PC-9 (cell line): ENCODE results near the gene CCDC8. TPM values are rescaled to one million over a fixed set of nuclear protein-coding genes. Genes with fewer than 3 reads are reported as not detected.

Source experiments
- BruUV-seq: library from RNA; stranded (reverse); fragments of 400-500 nt; replicated peaks from 2 replicates; lab custom pipeline; 2021; lab: Mats Ljungman, UMichigan
- CTCF ChIA-PET: fragments of 300-600 bp; sonication (Branson Sonifier 250); formaldehyde crosslinking; loops from one replicate; lab custom pipeline; 2022; ENCODE audit warnings: antibody characterized with exemption; lab: Charles Lee
- POLR2A ChIA-PET: fragments of 300-600 bp; sonication (Branson Sonifier 250); formaldehyde crosslinking; loops from one replicate; lab custom pipeline; 2022; ENCODE audit warnings: antibody characterized with exemption; ENCODE audit not compliant: unreplicated experiment; lab: Charles Lee
- DNase-seq, 2 experiments: peaks; one replicate each; pipeline versions ENCODE4 v3.0.0 to v3.0.0-alpha.2; 2015 to 2022; ENCODE audit warnings: mixed read lengths in 1 of 2
- H2AFZ ChIP-seq: fragments of 200-600 bp; sonication (generic); 2 replicates; pipeline ENCODE4 v1.8.1; 2017; ENCODE audit warnings: antibody characterized with exemption
- H3F3A ChIP-seq: fragments of 200-600 bp; sonication (generic); 2 replicates; pipeline ENCODE4 v1.8.1; 2017; ENCODE audit warnings: antibody characterized with exemption, mild to moderate bottlenecking, low read depth; ENCODE audit not compliant: insufficient read depth
- H3K27ac ChIP-seq: fragments of 200-600 bp; sonication (generic); 2 replicates; pipeline ENCODE4 v1.6.1; 2016; ENCODE audit warnings: mixed run types
- H3K27me3 ChIP-seq: fragments of 200-600 bp; sonication (generic); 2 replicates; pipeline ENCODE4 v1.6.1; 2016; ENCODE audit warnings: low read depth, mixed run types; ENCODE audit not compliant: insufficient read depth
- H3K36me3 ChIP-seq: fragments of 200-600 bp; sonication (generic); 2 replicates; pipeline ENCODE4 v1.6.1; 2016; ENCODE audit warnings: low read depth, mixed run types
- H3K4me1 ChIP-seq: fragments of 200-600 bp; sonication (generic); replicated peaks from 2 replicates; pipeline ENCODE4 v1.6.1; 2016; ENCODE audit warnings: mixed run types; ENCODE audit not compliant: insufficient read depth
- H3K4me2 ChIP-seq: fragments of 200-600 bp; sonication (generic); 2 replicates; pipeline ENCODE4 v1.6.1; 2017; ENCODE audit warnings: mixed run types
- H3K4me3 ChIP-seq: fragments of 200-600 bp; sonication (generic); 2 replicates; pipeline ENCODE4 v1.6.1; 2016; ENCODE audit warnings: mixed run types
- H3K79me2 ChIP-seq: fragments of 200-600 bp; sonication (generic); 2 replicates; pipeline ENCODE4 v1.6.1; 2017; ENCODE audit warnings: low read depth, mixed run types
- H3K9me2 ChIP-seq: fragments of 200-600 bp; sonication (generic); 2 replicates; pipeline ENCODE4 v1.8.1; 2017; ENCODE audit warnings: mild to moderate bottlenecking; ENCODE audit not compliant: insufficient read depth
- H3K9me3 ChIP-seq: fragments of 200-600 bp; sonication (generic); 2 replicates; pipeline ENCODE4 v1.8.1; 2016; ENCODE audit warnings: low read depth; ENCODE audit not compliant: insufficient read depth
- H4K20me1 ChIP-seq: fragments of 200-600 bp; sonication (generic); 2 replicates; pipeline ENCODE4 v1.8.1; 2017; ENCODE audit not compliant: insufficient read depth
- EZH2 ChIP-seq: fragments of 200-600 bp; sonication (generic); IDR thresholded peaks from 2 replicates; pipeline ENCODE4 v1.8.0; 2017; ENCODE audit warnings: antibody characterized with exemption, low read depth
- intact Hi-C: fragments of 100-400 bp; cut with micrococcal nuclease; formaldehyde crosslinking; loops from one replicate; pipeline ENCODE4 v1.10.0; 2022; ENCODE audit not compliant: unreplicated experiment
- total RNA-seq: library from RNA; stranded (reverse); gene quantifications from 2 replicates; pipeline ENCODE4 v1.2.3, GENCODE V29; 2021
- TF ChIP-seq, protein P1 (sequence below): fragments of 200-600 bp; sonication (generic); conservative IDR thresholded peaks from 2 replicates; pipeline ENCODE4 v1.6.1; 2017; ENCODE audit warnings: mixed run types, antibody characterized with exemption, mild to moderate bottlenecking, moderate library complexity

CCDC8 gene
- total RNA-seq, 1 experiment from 2014 or later: 4.2 TPM

DNA sequence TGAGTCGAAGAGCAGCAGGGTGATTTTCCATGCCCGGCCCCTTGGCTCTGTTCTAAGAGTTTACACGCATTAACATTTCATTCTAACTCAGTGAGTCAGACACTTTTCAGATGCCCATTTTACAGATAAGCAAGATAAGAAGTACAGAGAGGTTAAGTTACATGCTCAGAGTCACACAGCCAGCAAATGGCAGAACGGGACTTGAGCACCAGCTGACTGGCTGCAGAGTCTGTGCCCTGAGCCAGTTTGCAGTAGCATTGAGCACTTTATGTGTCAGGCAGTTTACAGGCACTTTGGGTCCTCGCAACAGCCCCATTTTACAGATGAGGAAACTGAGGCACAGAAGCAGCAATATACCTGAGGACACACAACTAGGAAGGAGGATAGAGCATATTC lies 19.0 kb downstream of the CCDC8 start:
- H3K4me2 ChIP-seq: no peak overlapping the region
- 0 out of 2 replicates have a peak, but pooled peaks cover 6% of the 10 kb centered on the region for H4K20me1 ChIP-seq
- no peak for TF ChIP-seq EZH2
- TF ChIP-seq, protein P1, sequence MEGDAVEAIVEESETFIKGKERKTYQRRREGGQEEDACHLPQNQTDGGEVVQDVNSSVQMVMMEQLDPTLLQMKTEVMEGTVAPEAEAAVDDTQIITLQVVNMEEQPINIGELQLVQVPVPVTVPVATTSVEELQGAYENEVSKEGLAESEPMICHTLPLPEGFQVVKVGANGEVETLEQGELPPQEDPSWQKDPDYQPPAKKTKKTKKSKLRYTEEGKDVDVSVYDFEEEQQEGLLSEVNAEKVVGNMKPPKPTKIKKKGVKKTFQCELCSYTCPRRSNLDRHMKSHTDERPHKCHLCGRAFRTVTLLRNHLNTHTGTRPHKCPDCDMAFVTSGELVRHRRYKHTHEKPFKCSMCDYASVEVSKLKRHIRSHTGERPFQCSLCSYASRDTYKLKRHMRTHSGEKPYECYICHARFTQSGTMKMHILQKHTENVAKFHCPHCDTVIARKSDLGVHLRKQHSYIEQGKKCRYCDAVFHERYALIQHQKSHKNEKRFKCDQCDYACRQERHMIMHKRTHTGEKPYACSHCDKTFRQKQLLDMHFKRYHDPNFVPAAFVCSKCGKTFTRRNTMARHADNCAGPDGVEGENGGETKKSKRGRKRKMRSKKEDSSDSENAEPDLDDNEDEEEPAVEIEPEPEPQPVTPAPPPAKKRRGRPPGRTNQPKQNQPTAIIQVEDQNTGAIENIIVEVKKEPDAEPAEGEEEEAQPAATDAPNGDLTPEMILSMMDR: no peak
- H3K79me2 ChIP-seq: no peaks in the 10 kb centered on the region
- peaks cover 32% of the 10 kb centered on the region for H3F3A ChIP-seq
- H3K4me3 ChIP-seq: no peak overlapping the region
- H3K27me3 ChIP-seq: 0 out of 2 replicates have a peak, but pooled peaks cover 3% of the 10 kb centered on the region
- no peaks in the 10 kb centered on the region for H3K4me1 ChIP-seq
- no peak overlapping the region for H2AFZ ChIP-seq
- H3K27ac ChIP-seq: no peak overlapping the region
- BruUV-seq: no TSS peak
- H3K9me3 ChIP-seq: no peaks in the 10 kb centered on the region; the same call in 1 of the 2 replicates
- no peak for DNase-seq
- ChIA-PET POLR2A (interaction anchor here (0.6 kb wide), 1 partner anchor 1192 kb away, joined by 4 read pairs; no protein-coding TSS in a partner anchor), CTCF (interaction anchor here (0.5 to 1.8 kb wide), 4 partner anchors 104 to 114 kb away, joined by 3 to 6 read pairs (median 4); no protein-coding TSS in a partner anchor)
- peaks cover 9% of the 10 kb centered on the region; the same call in 1 of the 2 replicates for H3K36me3 ChIP-seq
- no peaks in the 10 kb centered on the region for H3K9me2 ChIP-seq
- intact Hi-C loops: loop anchor here (2.0 kb wide), 1 partner anchor 94 kb away; no protein-coding TSS in a partner anchor

DNA sequence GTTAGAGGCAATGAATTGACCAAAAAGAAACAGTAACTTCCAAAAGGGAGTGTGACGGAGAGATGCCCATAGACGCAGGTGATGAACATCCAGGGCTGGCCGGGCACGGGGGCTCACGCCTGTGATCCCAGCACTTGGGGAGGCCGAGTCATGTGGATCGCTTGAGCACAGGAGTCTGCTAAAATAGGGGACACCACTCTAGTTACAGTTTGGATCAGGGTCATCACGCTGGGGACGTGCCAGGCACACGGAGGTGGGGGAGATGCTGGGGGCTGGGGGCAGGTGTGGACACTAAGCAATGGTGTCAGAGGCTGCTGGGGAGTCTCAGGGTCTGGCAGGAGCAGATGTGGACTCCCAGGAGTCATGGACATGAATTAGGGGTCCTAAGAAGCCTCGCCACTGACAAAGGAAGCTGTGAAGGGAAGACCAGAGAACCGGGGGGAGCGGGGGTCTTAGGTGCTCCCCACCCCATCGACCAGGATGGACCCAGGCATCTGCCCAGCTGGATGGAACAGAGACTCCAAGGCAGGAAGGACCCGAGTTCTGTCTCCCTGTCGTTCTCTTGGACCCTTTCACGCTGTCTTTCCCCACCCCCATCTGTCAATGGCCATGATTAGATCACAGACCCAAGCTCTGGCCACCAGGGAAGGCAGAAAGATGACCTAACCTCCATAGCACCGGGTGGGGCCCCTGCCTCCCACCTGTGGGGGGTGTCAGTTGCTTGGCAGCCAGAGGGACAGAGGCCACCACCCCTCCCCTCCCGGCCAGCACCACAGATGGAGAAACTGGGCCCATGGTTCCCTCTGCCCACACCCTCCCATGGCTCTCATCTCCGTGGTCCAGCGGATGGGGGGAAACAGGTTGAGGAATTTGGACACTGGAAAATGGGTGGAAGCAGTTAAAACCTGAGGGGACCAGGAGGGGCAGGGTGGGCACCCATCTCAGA lies 19.6 kb downstream of the CCDC8 start:
- Histone ChIP-seq H3K36me3 (peaks cover 13% of the 10 kb centered on the region; the same call in 1 of the 2 replicates), H3K27me3 (no peaks in the 10 kb centered on the region), H3K79me2 (no peaks in the 10 kb centered on the region), H3K4me2 (no peak overlapping the region), H3K9me3 (no peaks in the 10 kb centered on the region; the same call in 1 of the 2 replicates), H4K20me1 (0 out of 2 replicates have a peak, but pooled peaks cover 6% of the 10 kb centered on the region), H3K4me3 (no peak overlapping the region), H3K27ac (no peak overlapping the region), H3K9me2 (no peaks in the 10 kb centered on the region), H2AFZ (no peak overlapping the region), H3K4me1 (no peaks in the 10 kb centered on the region), H3F3A (peaks cover 32% of the 10 kb centered on the region)
- intact Hi-C loops: loop anchor here (2.0 kb wide), 1 partner anchor 95 kb away; no protein-coding TSS in a partner anchor
- POLR2A ChIA-PET: no interaction called here
- TF ChIP-seq, protein P1: no peak
- TF ChIP-seq EZH2: no peak
- no peak for DNase-seq
- no TSS peak for BruUV-seq
- CTCF ChIA-PET: interaction anchor here (0.6 to 1.8 kb wide), 2 partner anchors 49 to 113 kb away, joined by 4 to 6 read pairs; no protein-coding TSS in a partner anchor

DNA sequence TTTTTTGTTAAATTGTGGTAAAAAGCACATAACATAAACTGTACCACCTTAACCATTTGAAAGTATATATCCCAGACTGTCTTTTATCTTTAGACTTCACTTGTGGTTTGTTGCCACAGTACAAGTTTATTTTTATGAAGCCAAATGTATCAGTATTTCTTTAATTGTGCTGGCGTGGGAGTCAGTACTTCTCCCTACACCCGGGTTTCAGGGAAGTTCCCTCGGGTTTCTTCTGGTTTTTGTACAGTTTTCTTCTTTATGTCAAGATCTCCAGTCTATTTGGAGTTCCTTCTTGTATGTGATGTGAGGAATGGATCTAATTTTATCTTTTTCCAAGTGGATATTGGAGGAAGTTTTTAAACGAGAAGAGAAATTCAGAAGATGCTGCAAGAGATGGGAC lies 20.5 kb downstream of the CCDC8 start:
- intact Hi-C loops: no loop called here
- no peaks in the 10 kb centered on the region for H3K4me1 ChIP-seq
- no peak overlapping the region for H3K4me3 ChIP-seq
- no peak overlapping the region for H3K27ac ChIP-seq
- no peaks in the 10 kb centered on the region; the same call in 1 of the 2 replicates for H3K9me3 ChIP-seq
- no peak for DNase-seq
- no TSS peak for BruUV-seq
- H2AFZ ChIP-seq: no peak overlapping the region
- H4K20me1 ChIP-seq: 0 out of 2 replicates have a peak, but pooled peaks cover 6% of the 10 kb centered on the region
- peaks cover 32% of the 10 kb centered on the region for H3F3A ChIP-seq
- CTCF ChIA-PET: no interaction called here
- POLR2A ChIA-PET: no interaction called here
- no peaks in the 10 kb centered on the region for H3K9me2 ChIP-seq
- H3K4me2 ChIP-seq: no peak overlapping the region
- H3K27me3 ChIP-seq: no peaks in the 10 kb centered on the region
- H3K36me3 ChIP-seq: peaks cover 22% of the 10 kb centered on the region; the same call in 1 of the 2 replicates
- no peaks in the 10 kb centered on the region for H3K79me2 ChIP-seq
- TF ChIP-seq, protein P1: no peak
- TF ChIP-seq EZH2: no peak
